ENCODE results near the gene ALOX15B.

The ALOX15B gene, protein sequence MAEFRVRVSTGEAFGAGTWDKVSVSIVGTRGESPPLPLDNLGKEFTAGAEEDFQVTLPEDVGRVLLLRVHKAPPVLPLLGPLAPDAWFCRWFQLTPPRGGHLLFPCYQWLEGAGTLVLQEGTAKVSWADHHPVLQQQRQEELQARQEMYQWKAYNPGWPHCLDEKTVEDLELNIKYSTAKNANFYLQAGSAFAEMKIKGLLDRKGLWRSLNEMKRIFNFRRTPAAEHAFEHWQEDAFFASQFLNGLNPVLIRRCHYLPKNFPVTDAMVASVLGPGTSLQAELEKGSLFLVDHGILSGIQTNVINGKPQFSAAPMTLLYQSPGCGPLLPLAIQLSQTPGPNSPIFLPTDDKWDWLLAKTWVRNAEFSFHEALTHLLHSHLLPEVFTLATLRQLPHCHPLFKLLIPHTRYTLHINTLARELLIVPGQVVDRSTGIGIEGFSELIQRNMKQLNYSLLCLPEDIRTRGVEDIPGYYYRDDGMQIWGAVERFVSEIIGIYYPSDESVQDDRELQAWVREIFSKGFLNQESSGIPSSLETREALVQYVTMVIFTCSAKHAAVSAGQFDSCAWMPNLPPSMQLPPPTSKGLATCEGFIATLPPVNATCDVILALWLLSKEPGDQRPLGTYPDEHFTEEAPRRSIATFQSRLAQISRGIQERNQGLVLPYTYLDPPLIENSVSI

DNA sequence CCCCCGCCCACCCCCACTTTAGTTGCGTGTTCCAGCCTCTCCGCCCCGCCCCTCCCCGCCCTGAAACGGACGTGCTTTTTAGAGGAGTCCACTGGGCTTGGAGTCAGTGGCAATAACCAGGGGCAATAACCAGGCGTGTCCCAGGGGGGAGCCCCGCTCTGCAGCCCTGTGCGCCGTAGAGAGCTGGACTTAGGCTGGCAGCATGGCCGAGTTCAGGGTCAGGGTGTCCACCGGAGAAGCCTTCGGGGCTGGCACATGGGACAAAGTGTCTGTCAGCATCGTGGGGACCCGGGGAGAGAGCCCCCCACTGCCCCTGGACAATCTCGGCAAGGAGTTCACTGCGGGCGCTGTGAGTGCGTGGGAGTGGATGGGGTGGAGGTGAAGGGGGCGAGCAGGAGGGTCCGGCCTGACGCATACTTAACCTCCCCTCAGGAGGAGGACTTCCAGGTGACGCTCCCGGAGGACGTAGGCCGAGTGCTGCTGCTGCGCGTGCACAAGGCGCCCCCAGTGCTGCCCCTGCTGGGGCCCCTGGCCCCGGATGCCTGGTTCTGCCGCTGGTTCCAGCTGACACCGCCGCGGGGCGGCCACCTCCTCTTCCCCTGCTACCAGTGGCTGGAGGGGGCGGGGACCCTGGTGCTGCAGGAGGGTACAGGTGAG lies at the start of gene ALOX15B:
Gene ALOX15B (plus strand): TSS at position 106 of the 657 bp plus-strand sequence. CDS start 97 bp downstream, at position 203.
- no peak for DNase-seq (ENCODE audit: low read depth)

DNA sequence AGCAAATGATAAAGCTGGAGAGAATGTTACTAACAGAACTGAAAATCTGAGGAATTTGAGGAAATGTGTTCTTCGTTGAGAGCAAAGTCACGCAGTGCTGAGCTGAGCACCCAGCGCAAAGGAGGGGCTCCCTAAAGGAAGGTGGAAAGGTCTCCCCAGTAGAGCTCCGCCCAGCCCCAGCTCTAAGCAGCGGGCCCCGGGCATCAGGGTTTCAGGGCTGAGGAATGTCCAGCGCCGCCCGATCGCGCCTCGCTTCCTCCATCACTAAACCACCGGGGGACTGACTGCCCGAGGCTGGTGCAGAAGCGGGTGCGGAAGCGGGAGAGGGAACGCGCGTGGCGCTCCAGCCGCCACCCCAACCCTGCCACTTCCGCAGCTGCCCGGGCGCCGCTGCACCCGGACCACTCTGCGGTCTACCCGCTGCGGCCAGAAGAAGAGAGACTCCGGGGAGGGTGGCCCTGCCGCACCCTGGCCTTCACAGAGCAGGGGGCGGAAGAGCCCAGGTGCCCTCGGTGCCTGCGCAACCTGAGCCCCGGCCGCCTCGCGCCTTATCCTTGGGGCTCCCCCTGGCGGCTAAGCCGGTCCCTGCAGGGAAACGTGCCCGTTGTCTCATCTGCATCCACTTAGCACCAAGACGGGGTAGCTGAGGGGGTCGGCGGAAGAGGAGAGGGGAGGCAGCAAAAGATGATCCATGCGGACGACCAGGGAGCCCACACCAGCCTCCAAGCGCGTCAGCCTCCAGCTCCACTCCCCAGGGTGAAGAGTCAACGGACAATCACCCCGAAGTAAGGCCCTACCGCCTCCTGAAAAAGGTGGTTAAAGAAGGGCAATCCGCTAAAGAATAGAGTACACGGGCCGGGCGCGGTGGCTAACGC lies 48.8 kb upstream of the ALOX15B start:
- DNase-seq (ENCODE audit: low read depth) = peak; percentile 90

DNA sequence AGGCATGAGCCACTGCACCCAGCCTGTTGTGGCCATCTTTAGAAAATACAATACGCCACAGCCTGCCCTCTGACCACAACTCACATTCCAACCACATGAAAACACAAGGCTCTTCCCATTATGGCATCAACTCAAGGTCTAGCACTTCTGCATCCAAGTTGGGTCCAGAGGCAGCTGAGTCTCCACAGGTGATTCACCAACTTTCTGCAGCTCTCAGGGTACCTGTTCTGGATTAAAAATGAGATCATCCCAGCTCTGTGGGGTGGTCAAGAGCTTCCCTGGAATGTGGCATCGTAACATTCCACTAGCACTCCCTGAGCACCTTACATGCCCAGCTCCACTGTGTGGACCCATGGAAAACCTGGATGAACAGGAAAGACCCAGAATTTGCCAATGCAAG lies 46.3 kb upstream of the ALOX15B start:
- DNase-seq (ENCODE audit: low read depth) = no peak

DNA sequence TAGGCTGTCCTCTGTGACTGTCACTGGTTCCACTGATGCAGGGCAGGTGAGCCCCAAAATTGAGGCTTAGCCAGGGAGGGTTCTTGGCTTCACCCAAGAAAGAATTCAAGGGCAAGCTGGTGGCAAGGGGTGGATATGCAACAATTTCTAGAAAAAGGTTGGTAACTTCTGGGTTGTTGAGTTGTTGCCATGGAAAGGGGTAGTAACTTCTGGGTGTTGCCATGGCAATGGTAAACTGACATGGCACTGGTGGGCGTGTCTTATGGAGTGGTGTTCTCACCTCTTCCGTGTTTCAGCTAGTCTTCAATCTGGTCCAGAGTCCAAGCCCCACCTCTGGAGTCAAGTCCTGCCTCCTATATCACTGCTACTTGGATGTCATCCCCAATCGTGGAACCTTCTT lies 45.9 kb upstream of the ALOX15B start:
- no peak for DNase-seq (ENCODE audit: low read depth)

DNA sequence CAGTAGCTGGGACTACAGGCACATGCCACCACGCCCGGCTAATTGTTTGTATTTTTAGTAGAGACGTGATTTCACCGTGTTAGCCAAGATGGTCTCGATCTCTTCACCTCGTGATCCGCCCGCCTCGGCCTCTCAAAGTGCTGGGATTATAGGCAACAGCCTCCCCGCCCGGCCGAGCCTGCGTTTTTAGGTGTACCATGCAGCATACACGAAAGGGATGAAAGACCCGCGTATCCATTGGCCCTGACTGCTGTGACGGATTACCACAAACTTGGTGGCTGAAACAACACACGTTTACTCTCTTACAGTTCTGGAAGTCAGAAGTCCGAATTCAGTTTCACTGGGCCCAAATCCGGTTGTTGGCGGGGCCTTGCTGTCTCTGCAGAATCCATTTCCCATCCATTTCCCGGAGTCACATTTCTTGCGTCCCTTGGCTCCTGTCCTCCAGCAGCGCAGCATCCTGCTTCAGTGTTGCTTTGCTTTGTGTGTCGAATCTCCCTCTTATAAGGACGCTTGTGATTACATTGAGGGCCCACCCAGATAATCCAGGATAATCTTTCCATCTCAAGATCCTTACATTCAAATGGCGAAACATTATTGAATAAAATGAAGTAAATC lies 44.8 kb upstream of the ALOX15B start:
- no peak for DNase-seq (ENCODE audit: low read depth)

DNA sequence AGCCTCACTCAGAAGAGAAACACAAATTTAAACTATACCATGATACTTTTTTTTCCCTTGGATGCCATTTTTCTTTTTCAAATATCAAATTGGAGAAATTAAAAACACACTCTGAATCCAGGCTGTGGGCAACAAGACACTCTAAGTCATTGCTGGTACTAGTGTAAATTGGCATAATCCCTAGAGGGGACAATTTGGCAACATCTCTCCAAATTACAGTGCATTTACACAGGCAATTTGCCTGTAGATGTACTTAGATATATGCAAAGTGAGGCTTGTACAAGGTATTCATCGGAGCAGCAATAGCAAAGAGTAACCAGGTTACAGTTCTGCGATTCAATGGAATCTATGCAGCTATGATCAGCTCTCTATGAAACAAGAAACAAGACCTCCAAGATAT lies 43.1 kb upstream of the ALOX15B start:
- no peak for DNase-seq (ENCODE audit: low read depth)

DNA sequence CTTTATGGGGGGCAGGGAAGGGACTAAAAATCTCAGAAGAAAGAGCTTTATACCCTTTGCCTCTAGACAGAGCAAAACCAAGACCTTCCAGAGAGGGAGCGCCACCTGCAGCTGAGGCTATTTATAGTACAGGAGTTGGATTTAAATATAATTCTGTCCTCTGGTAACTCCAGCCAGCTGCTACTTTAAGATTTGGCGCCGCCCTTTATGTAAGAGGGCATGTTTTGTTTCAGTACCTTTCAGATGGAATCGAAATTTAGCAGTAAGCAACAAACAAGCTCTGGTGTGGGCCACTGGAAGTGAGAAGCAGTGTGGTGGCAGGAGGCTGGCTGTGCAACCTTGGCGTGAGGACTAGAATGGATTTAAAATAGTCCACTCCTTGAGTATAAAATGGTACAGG lies 41.7 kb upstream of the ALOX15B start:
- DNase-seq (ENCODE audit: low read depth) = no peak

DNA sequence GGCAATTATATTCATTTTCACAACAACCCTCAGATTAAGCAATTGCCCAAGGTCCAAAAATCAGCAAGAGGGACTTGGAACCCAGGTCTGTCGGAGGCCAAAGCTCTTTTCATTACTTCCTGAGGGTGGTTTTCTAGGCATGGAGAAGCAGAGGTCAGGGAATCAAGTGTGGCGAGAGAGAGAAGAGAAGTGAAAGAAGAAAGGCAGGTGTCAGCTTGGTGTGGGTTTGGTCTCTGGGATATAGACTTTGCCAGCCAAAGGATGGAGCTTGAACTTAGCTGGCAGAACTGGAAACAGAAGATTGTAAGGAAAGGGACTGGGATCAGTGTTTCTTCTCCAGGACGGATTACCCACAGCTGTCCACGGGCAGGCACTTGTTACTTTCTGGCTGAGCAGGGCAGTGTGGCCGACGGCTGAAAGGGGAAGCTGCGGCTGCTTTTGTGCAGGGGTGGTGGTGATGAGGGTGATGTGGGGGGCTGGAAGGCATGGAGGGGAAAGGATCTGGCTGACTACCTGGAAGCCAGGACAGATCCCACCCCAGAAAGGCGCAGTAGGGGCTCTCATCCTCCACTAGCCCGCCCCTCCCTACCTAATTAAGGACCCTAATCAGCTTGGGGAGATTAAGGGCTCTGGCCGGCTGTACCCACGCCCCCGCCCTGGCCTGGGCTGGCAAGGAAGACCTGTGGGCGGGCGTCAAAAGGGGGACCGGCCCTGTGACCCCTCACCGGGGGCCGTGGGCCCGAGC lies 36.7 kb upstream of the ALOX15B start, which contains the start of gene GUCY2D:
Gene GUCY2D (plus strand): TSS at position 640 of the 745 bp plus-strand sequence. CDS start 433 bp downstream, outside the sequence.
- no peak for DNase-seq (ENCODE audit: low read depth)

DNA sequence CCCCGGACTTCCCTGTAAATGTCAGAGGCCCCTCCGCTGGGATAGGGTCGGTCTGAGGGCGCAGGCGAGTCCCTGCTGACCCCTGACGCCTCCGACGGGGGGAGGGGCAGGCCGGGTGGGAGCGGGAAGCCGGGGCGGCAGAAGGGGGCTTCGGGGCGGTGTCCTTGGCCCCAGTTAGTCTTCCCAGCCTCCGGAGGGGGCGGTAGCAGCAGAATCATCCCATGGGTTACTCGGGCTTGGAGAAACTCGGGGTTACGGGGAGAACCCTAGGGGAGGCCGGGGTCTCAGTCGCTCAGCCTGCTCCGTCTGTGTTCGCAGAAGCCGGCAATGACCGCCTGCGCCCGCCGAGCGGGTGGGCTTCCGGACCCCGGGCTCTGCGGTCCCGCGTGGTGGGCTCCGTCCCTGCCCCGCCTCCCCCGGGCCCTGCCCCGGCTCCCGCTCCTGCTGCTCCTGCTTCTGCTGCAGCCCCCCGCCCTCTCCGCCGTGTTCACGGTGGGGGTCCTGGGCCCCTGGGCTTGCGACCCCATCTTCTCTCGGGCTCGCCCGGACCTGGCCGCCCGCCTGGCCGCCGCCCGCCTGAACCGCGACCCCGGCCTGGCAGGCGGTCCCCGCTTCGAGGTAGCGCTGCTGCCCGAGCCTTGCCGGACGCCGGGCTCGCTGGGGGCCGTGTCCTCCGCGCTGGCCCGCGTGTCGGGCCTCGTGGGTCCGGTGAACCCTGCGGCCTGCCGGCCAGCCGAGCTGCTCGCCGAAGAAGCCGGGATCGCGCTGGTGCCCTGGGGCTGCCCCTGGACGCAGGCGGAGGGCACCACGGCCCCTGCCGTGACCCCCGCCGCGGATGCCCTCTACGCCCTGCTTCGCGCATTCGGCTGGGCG lies 35.9 kb upstream of the ALOX15B start:
- no peak for DNase-seq (ENCODE audit: low read depth)

DNA sequence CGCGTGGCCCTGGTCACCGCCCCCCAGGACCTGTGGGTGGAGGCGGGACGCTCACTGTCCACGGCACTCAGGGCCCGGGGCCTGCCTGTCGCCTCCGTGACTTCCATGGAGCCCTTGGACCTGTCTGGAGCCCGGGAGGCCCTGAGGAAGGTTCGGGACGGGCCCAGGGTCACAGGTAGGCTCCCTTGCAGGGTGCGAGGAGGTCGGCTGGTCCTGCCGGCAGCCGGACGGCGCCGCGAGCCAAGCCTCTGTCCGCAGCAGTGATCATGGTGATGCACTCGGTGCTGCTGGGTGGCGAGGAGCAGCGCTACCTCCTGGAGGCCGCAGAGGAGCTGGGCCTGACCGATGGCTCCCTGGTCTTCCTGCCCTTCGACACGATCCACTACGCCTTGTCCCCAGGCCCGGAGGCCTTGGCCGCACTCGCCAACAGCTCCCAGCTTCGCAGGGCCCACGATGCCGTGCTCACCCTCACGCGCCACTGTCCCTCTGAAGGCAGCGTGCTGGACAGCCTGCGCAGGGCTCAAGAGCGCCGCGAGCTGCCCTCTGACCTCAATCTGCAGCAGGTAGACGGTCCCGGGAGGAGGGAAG lies 35.2 kb upstream of the ALOX15B start:
- no peak for DNase-seq (ENCODE audit: low read depth)

DNA sequence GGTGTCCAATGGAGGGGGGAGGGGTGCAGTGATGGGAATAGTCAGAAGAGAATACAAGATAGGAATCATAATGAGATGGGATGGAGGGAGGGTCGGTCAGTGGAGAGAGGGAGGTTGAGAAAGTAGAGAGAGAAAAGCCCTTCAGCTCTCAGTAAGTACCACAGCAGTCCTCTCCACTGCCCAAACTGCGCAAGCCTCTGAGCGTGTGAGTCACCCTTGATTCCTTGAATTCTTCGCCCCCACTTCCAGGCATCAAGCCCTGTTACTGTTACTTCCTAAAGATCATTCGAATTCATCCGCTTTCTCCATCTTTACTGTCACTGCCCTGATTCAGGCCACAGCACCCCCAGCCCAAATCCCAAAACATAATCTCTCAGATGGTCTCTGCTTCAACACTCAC lies 34.0 kb upstream of the ALOX15B start:
- no peak for DNase-seq (ENCODE audit: low read depth)

DNA sequence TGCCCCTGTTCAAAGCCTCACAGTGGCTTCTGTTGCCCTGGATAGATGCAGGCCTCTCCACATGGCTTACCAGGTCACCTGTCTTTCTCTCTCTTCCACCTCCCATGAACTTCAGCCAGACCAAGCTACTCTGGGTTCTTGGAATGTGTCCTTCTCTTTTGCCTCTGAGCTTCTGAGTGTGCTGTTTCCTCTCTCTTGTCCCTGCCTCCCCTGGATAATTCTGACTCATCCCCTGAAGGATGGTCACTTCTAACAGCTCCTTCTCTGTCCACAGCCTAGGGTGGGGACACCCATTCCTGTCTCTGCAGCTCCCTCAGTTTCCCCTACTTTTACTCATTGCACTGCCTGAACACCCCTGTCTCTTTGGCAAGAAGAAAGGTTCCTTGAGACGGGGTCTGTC lies 33.5 kb upstream of the ALOX15B start:
- no peak for DNase-seq (ENCODE audit: low read depth)

DNA sequence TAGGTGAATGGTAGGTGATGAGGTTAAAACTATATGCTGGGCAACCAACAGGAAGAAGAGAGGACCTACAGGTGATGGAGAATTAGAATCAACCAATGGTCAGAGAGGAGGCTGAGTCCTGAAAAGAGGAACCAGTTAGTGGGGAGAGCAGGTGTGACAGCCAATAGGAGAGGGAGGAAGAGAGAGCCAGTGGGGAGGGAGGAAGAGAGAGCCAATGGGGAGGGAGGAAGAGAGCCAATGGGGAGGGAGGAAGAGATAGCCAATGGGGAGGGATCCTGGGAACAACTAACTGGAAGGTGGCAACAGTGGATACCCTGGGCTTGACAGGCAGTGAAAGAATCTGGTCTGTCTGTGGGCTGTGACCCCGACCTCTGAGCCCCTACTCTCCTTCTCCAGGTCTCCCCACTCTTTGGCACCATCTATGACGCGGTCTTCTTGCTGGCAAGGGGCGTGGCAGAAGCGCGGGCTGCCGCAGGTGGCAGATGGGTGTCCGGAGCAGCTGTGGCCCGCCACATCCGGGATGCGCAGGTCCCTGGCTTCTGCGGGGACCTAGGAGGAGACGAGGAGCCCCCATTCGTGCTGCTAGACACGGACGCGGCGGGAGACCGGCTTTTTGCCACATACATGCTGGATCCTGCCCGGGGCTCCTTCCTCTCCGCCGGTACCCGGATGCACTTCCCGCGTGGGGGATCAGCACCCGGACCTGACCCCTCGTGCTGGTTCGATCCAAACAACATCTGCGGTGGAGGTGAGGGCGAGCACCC lies 32.7 kb upstream of the ALOX15B start:
- DNase-seq (ENCODE audit: low read depth) = no peak

DNA sequence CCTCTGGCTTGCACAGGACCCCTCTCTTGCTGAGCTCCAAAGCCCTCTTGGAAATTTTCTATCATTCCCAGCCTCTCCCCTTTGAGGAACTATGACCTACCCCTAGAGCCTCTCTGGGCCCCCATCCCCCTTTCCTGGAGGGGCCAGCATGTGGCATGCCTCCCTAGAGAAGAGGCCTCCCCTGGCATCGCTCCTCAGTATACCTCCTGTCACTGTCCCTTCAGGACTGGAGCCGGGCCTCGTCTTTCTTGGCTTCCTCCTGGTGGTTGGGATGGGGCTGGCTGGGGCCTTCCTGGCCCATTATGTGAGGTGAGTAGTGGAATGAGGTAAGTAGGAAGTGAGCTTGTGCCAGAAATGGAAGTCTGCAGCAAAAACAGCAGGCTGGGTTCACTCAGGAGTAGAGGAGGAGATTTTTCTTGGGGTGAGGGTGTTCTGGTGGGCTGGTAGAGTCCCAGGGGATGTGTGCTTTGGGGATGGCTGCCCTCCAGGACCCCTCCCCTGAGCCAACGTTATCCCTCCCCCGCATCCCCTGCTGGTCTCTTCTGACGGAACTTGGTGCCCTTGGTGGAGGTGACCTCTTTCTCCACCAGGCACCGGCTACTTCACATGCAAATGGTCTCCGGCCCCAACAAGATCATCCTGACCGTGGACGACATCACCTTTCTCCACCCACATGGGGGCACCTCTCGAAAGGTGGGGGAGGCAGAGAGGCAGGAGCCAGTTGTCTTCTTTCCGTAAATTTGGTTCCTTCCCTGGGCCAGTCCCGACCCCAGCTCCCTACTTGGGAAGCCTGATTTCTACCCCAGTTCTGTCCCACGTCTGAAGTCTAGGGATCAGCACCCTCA lies 31.8 kb upstream of the ALOX15B start:
- no peak for DNase-seq (ENCODE audit: low read depth)

DNA sequence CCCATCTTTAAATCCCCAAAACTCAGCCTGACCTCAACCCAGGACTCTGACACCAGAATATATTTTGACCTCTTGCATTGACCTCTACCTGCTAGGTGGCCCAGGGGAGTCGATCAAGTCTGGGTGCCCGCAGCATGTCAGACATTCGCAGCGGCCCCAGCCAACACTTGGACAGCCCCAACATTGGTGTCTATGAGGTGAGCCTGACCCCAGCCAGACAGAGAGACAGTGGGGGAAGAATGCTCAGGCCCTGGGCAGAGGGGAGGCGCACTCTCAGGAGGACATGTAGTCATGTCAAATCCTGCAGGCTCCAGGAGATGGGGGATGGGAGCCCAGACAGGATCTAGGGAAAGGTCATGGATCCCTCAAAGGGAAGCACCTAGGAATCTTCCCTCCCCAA lies 31.0 kb upstream of the ALOX15B start:
- no peak for DNase-seq (ENCODE audit: low read depth)

DNA sequence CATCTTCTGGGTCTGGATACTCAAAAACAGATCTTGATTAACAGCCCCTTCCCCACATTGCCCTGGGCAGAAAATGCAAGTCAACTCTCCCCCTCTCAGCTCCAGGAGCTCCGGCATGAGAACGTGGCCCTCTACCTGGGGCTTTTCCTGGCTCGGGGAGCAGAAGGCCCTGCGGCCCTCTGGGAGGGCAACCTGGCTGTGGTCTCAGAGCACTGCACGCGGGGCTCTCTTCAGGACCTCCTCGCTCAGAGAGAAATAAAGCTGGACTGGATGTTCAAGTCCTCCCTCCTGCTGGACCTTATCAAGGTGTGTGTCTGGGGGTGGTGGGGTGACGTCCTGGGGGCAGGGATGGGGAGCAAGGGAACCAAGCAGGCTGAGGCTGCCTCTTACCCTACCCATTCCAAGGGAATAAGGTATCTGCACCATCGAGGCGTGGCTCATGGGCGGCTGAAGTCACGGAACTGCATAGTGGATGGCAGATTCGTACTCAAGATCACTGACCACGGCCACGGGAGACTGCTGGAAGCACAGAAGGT lies 26.7 kb upstream of the ALOX15B start:
- DNase-seq (ENCODE audit: low read depth) = no peak

DNA sequence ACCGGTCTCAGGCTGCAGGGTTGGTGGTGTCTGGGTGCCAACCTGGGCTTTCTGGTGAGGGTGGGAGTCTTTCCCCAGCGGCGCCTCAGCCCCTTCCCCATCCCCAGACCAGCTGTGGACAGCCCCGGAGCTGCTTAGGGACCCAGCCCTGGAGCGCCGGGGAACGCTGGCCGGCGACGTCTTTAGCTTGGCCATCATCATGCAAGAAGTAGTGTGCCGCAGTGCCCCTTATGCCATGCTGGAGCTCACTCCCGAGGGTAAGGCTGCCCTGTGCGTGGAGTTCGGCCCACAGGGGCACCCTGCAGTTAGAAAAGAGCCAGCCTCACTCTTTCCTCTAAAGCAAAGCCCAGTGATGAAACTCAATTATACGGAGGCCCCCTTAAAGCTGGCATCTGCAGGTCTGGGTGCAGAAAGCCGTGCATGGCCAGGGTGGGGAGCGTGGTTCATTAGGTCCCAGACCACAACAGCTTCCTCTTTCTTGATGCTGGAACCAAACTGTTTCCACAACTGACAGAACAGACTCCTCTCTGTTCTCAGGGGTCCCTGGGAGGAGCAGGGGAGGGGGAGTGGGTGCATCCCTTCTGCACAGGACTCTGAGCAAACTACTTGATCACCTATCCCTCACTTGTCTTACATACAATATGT lies 25.7 kb upstream of the ALOX15B start:
- no peak for DNase-seq (ENCODE audit: low read depth)
